Subcutaneous adipose tissue (tissue), 4 donors: Measurements from ENCODE around the gene BAZ2B. TPM values are rescaled to one million over a fixed set of nuclear protein-coding genes. Genes with fewer than 3 reads are reported as not detected.

ENCODE experiments used
- CTCF ChIP-seq: fragments of 450-650 bp; IDR thresholded peaks from one replicate; pipeline ENCODE4 v1.5.1; 2016; ENCODE audit warnings: low read depth, mild to moderate bottlenecking, control low read depth, antibody characterized with exemption, moderate library complexity
- total RNA-seq, 4 donors: library from RNA; depleted of rRNA; stranded (reverse); fragments of >200 nt; gene quantifications; one replicate each; pipeline ENCODE4 v1.1.0, GENCODE V29; 2016

Gene BAZ2B
- total RNA-seq, 4 donors from 2014 or later: 106 to 128 (median 112) TPM

- no peak for TF ChIP-seq CTCF
Observed at GRCh38 chr2:159317392-159318088, 298.8 kb downstream of the BAZ2B start.

- no peak for TF ChIP-seq CTCF
Observed at GRCh38 chr2:159307942-159308341, 308.4 kb downstream of the BAZ2B start.

- no peak for TF ChIP-seq CTCF
Observed at GRCh38 chr2:159300586-159300985, 315.8 kb downstream of the BAZ2B start.

- TF ChIP-seq CTCF: no peak
Observed at GRCh38 chr2:159298967-159299366, 317.4 kb downstream of the BAZ2B start.

GRCh38 chr2:159297042-159297707 is 319.2 kb downstream of the BAZ2B start:
- no peak for TF ChIP-seq CTCF

GRCh38 chr2:159292157-159292556 is 324.2 kb downstream of the BAZ2B start:
- no peak for TF ChIP-seq CTCF

GRCh38 chr2:159290289-159290907 is 325.9 kb downstream of the BAZ2B start:
- no peak for TF ChIP-seq CTCF
